ENCODE measurements around the gene IL23A. TPM values are rescaled to one million over a fixed set of nuclear protein-coding genes. Genes with fewer than 3 reads are reported as not detected.

The IL23A gene
- total and polyA plus RNA-seq, 2 of the 13 experiments (the other 11 are each of a cell fraction or from before 2014, with no cell fraction given), result 0.33 to 0.35 TPM

DNA sequence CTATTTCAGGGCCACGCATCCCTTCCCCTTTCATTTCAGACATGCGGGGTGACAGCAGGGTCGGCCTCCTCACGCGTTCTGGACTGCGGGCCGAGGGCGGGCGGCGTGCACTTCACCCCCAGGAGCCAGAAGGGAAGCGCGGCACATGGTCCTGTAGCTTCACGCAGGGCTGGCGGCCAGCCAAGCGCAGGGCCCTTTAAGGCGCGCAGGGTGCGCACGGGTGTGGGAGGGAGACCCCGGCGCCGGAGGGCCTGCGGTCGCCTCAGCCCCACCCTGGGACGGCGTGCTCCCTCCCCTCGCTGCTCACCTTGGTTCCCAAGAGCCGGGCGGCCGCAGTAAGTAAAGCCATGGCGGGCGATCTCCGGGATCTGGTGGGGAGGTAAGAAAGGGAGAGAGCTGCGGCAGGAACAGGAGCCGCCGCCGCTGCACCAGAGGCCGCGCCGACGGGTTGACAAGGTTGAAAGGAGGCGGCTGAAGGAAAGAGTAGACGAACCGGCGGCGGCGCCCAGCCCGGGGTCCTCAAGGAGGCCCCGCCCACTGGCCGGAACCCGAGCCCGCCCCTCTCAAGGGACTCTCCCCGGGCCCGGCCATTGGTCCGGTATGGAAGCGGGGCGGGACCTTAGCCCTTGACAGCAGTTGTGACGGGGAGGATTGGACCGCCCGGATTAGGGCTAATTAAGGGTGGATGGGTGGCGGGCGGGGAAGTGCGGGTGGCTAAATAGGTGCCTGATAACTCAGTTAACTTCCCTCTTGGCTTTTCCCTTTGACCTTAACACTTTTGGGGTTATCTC lies 38.6 kb upstream of the IL23A start, which contains the start of gene CS (continued):
- TF ChIP-seq ZNF318 (CRISPR knock-in tag; IDR thresholded peaks at IDR 0.05), result no peak
- TF ChIP-seq, protein P1, sequence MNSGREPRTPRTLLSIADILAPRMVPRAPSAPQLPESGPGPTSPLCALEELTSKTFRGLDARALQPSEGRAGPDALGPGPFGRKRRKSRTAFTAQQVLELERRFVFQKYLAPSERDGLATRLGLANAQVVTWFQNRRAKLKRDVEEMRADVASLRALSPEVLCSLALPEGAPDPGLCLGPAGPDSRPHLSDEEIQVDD (CRISPR knock-in tag; IDR thresholded peaks at IDR 0.05; ENCODE audit: borderline replicate concordance), result no peak
- TF ChIP-seq, protein P2, sequence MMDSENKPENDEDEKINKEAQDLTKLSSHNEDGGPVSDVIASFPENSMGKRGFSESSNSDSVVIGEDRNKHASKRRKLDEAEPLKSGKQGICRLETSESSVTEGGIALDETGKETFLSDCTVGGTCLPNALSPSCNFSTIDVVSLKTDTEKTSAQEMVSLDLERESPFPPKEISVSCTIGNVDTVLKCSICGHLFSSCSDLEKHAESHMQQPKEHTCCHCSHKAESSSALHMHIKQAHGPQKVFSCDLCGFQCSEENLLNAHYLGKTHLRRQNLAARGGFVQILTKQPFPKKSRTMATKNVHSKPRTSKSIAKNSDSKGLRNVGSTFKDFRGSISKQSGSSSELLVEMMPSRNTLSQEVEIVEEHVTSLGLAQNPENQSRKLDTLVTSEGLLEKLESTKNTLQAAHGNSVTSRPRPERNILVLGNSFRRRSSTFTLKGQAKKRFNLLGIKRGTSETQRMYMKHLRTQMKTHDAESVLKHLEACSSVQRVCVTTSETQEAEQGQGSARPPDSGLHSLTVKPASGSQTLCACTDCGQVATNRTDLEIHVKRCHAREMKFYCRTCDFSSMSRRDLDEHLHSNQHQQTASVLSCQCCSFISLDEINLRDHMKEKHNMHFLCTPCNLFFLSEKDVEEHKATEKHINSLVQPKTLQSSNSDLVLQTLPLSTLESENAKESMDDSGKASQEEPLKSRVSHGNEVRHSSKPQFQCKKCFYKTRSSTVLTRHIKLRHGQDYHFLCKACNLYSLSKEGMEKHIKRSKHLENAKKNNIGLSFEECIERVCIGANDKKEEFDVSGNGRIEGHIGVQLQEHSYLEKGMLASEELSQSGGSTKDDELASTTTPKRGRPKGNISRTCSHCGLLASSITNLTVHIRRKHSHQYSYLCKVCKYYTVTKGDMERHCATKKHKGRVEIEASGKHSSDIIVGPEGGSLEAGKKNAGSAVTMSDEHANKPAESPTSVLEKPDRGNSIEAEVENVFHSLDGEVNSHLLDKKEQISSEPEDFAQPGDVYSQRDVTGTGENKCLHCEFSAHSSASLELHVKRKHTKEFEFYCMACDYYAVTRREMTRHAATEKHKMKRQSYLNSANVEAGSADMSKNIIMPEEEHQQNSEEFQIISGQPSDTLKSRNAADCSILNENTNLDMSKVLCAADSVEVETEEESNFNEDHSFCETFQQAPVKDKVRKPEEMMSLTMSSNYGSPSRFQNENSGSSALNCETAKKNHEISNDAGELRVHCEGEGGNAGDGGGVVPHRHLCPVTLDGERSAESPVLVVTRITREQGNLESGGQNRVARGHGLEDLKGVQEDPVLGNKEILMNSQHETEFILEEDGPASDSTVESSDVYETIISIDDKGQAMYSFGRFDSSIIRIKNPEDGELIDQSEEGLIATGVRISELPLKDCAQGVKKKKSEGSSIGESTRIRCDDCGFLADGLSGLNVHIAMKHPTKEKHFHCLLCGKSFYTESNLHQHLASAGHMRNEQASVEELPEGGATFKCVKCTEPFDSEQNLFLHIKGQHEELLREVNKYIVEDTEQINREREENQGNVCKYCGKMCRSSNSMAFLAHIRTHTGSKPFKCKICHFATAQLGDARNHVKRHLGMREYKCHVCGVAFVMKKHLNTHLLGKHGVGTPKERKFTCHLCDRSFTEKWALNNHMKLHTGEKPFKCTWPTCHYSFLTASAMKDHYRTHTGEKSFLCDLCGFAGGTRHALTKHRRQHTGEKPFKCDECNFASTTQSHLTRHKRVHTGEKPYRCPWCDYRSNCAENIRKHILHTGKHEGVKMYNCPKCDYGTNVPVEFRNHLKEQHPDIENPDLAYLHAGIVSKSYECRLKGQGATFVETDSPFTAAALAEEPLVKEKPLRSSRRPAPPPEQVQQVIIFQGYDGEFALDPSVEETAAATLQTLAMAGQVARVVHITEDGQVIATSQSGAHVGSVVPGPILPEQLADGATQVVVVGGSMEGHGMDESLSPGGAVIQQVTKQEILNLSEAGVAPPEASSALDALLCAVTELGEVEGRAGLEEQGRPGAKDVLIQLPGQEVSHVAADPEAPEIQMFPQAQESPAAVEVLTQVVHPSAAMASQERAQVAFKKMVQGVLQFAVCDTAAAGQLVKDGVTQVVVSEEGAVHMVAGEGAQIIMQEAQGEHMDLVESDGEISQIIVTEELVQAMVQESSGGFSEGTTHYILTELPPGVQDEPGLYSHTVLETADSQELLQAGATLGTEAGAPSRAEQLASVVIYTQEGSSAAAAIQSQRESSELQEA (CRISPR knock-in tag; IDR thresholded peaks at IDR 0.05; ENCODE audit: not compliant biosample characterization), result no peak
- no peak for TF ChIP-seq NAIF1 (CRISPR knock-in tag; IDR thresholded peaks at IDR 0.05; ENCODE audit: borderline replicate concordance)
- TF ChIP-seq ZNF766 (CRISPR knock-in tag; IDR thresholded peaks at IDR 0.05; ENCODE audit: borderline replicate concordance), result no peak
- no peak for TF ChIP-seq ZFAT (CRISPR knock-in tag; conservative IDR thresholded peaks at IDR 0.05)
- TF ChIP-seq, protein P3, sequence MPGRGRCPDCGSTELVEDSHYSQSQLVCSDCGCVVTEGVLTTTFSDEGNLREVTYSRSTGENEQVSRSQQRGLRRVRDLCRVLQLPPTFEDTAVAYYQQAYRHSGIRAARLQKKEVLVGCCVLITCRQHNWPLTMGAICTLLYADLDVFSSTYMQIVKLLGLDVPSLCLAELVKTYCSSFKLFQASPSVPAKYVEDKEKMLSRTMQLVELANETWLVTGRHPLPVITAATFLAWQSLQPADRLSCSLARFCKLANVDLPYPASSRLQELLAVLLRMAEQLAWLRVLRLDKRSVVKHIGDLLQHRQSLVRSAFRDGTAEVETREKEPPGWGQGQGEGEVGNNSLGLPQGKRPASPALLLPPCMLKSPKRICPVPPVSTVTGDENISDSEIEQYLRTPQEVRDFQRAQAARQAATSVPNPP (CRISPR knock-in tag; IDR thresholded peaks at IDR 0.05), result 0 out of 2 replicates have a peak, but pooled peaks have one; percentile 76
- TF ChIP-seq PHF21A (CRISPR knock-in tag; IDR thresholded peaks at IDR 0.05), result no peak
- TF ChIP-seq ZKSCAN8 (CRISPR knock-in tag; IDR thresholded peaks at IDR 0.05; ENCODE audit: borderline replicate concordance), result no peak

Data from HepG2 (cell line).